ENCODE measurements around the gene NANS.

- TF ChIP-seq CEBPB (IDR thresholded peaks at IDR 0.05; ENCODE audit: low read depth), result no peak
- no peak for TF ChIP-seq EZH2 (IDR thresholded peaks at IDR 0.05)
- no peak for TF ChIP-seq POLR2A (IDR thresholded peaks at IDR 0.05; ENCODE audit: borderline replicate concordance, extremely low read depth, insufficient read depth, insufficient read length)
- no peak for TF ChIP-seq JUND (IDR thresholded peaks at IDR 0.05)
- no peak for TF ChIP-seq ZBTB33 (IDR thresholded peaks at IDR 0.05; ENCODE audit: extremely low read depth, insufficient replicate concordance, low read length)
- no peak for TF ChIP-seq SIN3A (IDR thresholded peaks at IDR 0.05; ENCODE audit: low read depth)
Measured at GRCh38 chr9:98040212-98040611, 16.3 kb upstream of the NANS start.

All from HCT116 (cell line).